WERI-Rb-1 (cell line): Measurements from ENCODE around the gene FOXL1.

Experiments used
- DNase-seq: peaks from one replicate; pipeline ENCODE4 v3.0.0-alpha.2; 2020
- H3K27ac ChIP-seq: fragments of 250-450 bp; sonication (Bioruptor Pico); 2 replicates; pipeline ENCODE4 v1.5.1; 2020; ENCODE audit warnings: mild to moderate bottlenecking, moderate library complexity
- H3K27me3 ChIP-seq: fragments of 250-450 bp; sonication (Bioruptor Pico); 2 replicates; pipeline ENCODE4 v1.5.1; 2021; ENCODE audit warnings: mild to moderate bottlenecking, low read depth, moderate library complexity; ENCODE audit not compliant: insufficient read depth, severe bottlenecking
- H3K36me3 ChIP-seq: fragments of 250-450 bp; sonication (Bioruptor Pico); 2 replicates; pipeline ENCODE4 v1.5.1; 2020; ENCODE audit warnings: mild to moderate bottlenecking, moderate library complexity
- H3K4me3 ChIP-seq: 2 replicates; pipeline ENCODE4 v1.5.1; 2011; ENCODE audit warnings: low read depth, mild to moderate bottlenecking, control low read depth, low read length
- H3K9me3 ChIP-seq: fragments of 250-450 bp; sonication (Bioruptor Pico); 2 replicates; pipeline ENCODE4 v1.5.1; 2021; ENCODE audit warnings: mild to moderate bottlenecking, moderate library complexity; ENCODE audit not compliant: severe bottlenecking
- CTCF ChIP-seq: IDR thresholded peaks from 2 replicates; pipeline ENCODE4 v1.5.1; 2011; ENCODE audit warnings: low read depth, mild to moderate bottlenecking, control low read depth, inconsistent platforms, low read length

Gene FOXL1

GRCh38 chr16:86609661-86610060, 31.3 kb downstream of the FOXL1 start:
- DNase-seq, result no peak
- Histone ChIP-seq H3K36me3 (no peaks in the 10 kb centered on the region), H3K27me3 (no peaks in the 10 kb centered on the region), H3K27ac (no peak overlapping the region), H3K9me3 (no peaks in the 10 kb centered on the region), H3K4me3 (no peak overlapping the region)
- TF ChIP-seq CTCF, result no peak

- TF ChIP-seq CTCF, result no peak
- Histone ChIP-seq H3K4me3 (no peak overlapping the region), H3K9me3 (no peaks in the 10 kb centered on the region), H3K36me3 (no peaks in the 10 kb centered on the region), H3K27ac (no peak overlapping the region), H3K27me3 (no peaks in the 10 kb centered on the region)
- no peak for DNase-seq
Observed at GRCh38 chr16:86610779-86611524, 32.6 kb downstream of the FOXL1 start.

- Histone ChIP-seq H3K4me3 (no peak overlapping the region), H3K9me3 (no peaks in the 10 kb centered on the region), H3K27ac (no peak overlapping the region), H3K36me3 (no peaks in the 10 kb centered on the region), H3K27me3 (no peaks in the 10 kb centered on the region)
- no peak for DNase-seq
- TF ChIP-seq CTCF, result no peak
Observed at GRCh38 chr16:86611525-86611855, 33.1 kb downstream of the FOXL1 start.

- Histone ChIP-seq H3K27ac (no peak overlapping the region), H3K4me3 (no peak overlapping the region), H3K36me3 (no peaks in the 10 kb centered on the region), H3K27me3 (no peaks in the 10 kb centered on the region), H3K9me3 (no peaks in the 10 kb centered on the region)
- no peak for DNase-seq
- no peak for TF ChIP-seq CTCF
Observed at GRCh38 chr16:86611941-86612340, 33.6 kb downstream of the FOXL1 start.

- Histone ChIP-seq H3K27me3 (no peaks in the 10 kb centered on the region), H3K36me3 (no peaks in the 10 kb centered on the region), H3K27ac (no peak overlapping the region), H3K9me3 (no peaks in the 10 kb centered on the region), H3K4me3 (no peak overlapping the region)
- no peak for TF ChIP-seq CTCF
- DNase-seq, result no peak
Observed at GRCh38 chr16:86614699-86615098, 36.4 kb downstream of the FOXL1 start.

- no peaks in the 10 kb centered on the region for H3K9me3 ChIP-seq
- no peak for DNase-seq
- TF ChIP-seq CTCF, result no peak
- H3K4me3 ChIP-seq, result no peak overlapping the region
- no peaks in the 10 kb centered on the region for H3K36me3 ChIP-seq
- no peaks in the 10 kb centered on the region for H3K27me3 ChIP-seq
- H3K27ac ChIP-seq, result no peak overlapping the region
Observed at GRCh38 chr16:86616906-86617305, 38.6 kb downstream of the FOXL1 start.
